Stomach smooth muscle (tissue), 2 donors: ENCODE results near the gene SCN3A.

Source experiments
- H3K27ac ChIP-seq: one replicate; pipeline ENCODE4 v1.7.0; 2013; ENCODE audit warnings: mild to moderate bottlenecking, low read length, inconsistent platforms
- H3K27me3 ChIP-seq, 2 donors: one replicate each; pipeline ENCODE4 v1.7.0; 2013; ENCODE audit warnings: low read length in 2 of 2; ENCODE audit not compliant: insufficient read depth in 2 of 2, control insufficient read depth in 1 of 2
- H3K36me3 ChIP-seq, 2 donors: one replicate each; pipeline ENCODE4 v1.7.0; 2013; ENCODE audit warnings: low read length in 2 of 2; ENCODE audit not compliant: control insufficient read depth in 2 of 2, insufficient read depth in 2 of 2
- H3K4me1 ChIP-seq: one replicate; pipeline ENCODE4 v1.7.0; 2013; ENCODE audit warnings: low read length; ENCODE audit not compliant: control insufficient read depth, insufficient read depth
- H3K4me3 ChIP-seq, 2 donors: one replicate each; pipeline ENCODE4 v1.7.0; 2013; ENCODE audit warnings: low read length in 2 of 2
- H3K9ac ChIP-seq, 2 donors: one replicate each; pipeline ENCODE4 v1.7.0; 2013; ENCODE audit warnings: low read length in 2 of 2, mild to moderate bottlenecking in 1 of 2
- H3K9me3 ChIP-seq, 2 donors: one replicate each; pipeline ENCODE4 v1.7.0; 2013; ENCODE audit warnings: low read length in 2 of 2; ENCODE audit not compliant: control insufficient read depth in 2 of 2
- donor health status: healthy.
- donor health status: Pancreatic carcinoma.

The SCN3A gene

DNA sequence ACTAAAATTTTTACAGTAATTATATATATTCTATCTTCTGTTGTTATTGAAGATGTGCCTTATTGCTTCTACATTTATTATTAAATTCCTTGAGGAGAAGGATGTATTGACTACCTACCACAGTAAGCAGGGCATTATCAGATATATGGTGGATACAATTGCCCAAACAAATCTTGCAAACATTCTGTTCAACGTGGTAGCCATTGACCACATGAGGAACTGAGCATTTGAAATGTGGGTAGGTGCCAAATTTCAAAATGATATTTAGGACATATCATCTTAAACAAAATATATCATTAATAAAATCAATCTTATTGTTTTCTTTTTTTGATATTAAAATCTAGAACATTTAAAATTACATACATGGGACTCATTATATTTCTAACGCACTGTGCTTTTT is 11.1 kb downstream of the SCN3A start:
- Histone ChIP-seq H3K9ac (no peak overlapping the region), H3K4me3 (no peak overlapping the region), H3K9me3 (no peaks in the 10 kb centered on the region), H3K36me3 (no peaks in the 10 kb centered on the region), H3K27ac (no peak overlapping the region), H3K27me3 (no peaks in the 10 kb centered on the region), H3K4me1 (no peaks in the 10 kb centered on the region)

DNA sequence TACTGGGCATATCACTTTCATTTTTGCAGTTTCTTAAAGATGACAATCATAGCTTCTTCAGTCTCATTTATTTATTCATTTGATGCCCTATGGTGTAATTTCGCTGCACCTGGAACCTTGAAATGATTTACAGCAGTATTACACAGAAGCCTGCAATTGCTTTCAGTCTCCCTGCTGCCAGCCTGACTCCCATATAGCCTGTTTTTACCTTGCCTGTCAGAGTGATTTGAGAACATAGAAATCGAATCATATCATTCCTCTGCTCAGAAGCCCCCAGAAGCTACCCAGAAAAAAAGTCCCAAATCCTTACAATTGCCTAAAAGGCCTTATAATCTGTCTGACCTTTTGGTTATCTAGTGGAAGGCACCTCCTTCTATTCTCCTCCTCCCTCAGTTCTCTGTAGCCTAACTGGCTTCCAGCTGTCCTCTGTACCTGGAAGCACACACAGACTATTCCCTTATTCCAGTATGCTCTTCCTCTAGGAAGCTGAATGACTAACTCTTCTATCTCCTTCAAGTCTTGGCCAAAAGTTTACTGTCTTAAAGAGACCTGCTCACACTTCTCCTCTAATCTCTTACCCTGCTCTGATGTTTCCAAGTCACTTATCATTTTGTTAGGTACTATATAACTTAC is 12.6 kb downstream of the SCN3A start:
- Histone ChIP-seq H3K4me3 (no peak overlapping the region), H3K36me3 (no peaks in the 10 kb centered on the region), H3K27ac (no peak overlapping the region), H3K9ac (no peak overlapping the region), H3K4me1 (no peaks in the 10 kb centered on the region), H3K9me3 (no peaks in the 10 kb centered on the region), H3K27me3 (no peaks in the 10 kb centered on the region)

DNA sequence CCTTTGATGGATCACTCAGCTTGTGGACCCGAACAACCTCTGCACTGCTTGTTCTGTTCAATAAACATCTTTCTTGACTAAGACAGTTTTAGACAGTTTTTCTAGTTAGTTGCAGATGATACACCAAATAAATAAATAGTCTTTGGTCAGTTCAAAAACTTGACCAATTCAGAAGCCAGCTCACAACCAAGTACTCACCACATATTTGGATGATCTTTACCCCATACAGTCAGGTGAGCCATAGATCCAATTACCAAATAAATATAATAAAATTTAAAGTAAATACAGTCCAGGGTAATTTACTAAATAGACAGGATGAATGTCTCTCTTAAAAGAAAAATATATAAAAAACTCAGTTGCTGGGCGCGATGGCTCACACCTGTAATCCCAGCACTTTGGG is 18.2 kb downstream of the SCN3A start:
- H3K36me3 ChIP-seq: no peaks in the 10 kb centered on the region
- H3K4me3 ChIP-seq: no peak overlapping the region
- no peaks in the 10 kb centered on the region for H3K4me1 ChIP-seq
- no peaks in the 10 kb centered on the region for H3K9me3 ChIP-seq
- no peak overlapping the region for H3K9ac ChIP-seq
- H3K27me3 ChIP-seq: no peaks in the 10 kb centered on the region
- H3K27ac ChIP-seq: no peak overlapping the region

DNA sequence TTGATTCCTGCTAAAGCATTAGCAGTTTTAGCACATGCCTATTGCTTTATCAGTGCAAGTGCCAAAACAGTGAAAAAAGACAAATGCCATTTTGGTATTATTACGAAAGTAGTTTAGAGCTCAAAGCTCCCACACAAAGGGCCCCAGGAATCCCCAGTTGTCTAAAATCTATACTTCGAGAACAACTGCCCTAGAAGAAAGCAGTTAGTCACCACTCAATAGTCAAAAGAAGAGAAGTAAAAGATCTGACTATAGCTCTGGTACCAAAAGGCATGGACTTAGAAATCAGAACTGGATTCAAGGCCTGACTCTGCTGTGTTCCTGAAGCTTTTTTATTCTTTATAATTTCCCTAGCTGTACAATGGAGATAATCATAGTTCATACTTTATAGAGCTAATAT is 21.8 kb downstream of the SCN3A start:
- Histone ChIP-seq H3K4me1 (no peaks in the 10 kb centered on the region), H3K4me3 (no peak overlapping the region), H3K9me3 (no peaks in the 10 kb centered on the region), H3K36me3 (no peaks in the 10 kb centered on the region), H3K27me3 (no peaks in the 10 kb centered on the region), H3K9ac (no peak overlapping the region), H3K27ac (no peak overlapping the region)

DNA sequence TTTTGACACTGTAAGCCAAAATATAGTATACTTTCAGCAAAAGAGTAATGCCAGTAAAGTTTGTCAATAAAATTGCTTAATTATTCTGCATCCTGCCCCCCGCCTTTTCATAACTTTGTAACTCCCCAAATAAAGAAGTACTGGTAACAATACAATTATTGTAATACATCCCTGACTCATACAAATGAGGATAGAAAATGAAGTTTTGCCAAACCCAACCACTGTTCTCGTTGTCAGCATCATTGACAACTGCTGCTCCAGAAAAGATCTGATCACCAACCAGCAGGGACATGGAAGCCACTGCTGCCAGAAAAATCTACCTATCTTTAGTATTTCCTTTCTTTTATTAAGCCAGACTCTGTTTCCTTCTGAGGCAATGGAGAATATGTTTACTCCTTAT is 27.1 kb downstream of the SCN3A start:
- H3K4me1 ChIP-seq: no peaks in the 10 kb centered on the region
- H3K4me3 ChIP-seq: no peak overlapping the region
- H3K27me3 ChIP-seq: no peaks in the 10 kb centered on the region
- no peak overlapping the region for H3K27ac ChIP-seq
- no peaks in the 10 kb centered on the region for H3K9me3 ChIP-seq
- H3K36me3 ChIP-seq: no peaks in the 10 kb centered on the region
- no peak overlapping the region for H3K9ac ChIP-seq

DNA sequence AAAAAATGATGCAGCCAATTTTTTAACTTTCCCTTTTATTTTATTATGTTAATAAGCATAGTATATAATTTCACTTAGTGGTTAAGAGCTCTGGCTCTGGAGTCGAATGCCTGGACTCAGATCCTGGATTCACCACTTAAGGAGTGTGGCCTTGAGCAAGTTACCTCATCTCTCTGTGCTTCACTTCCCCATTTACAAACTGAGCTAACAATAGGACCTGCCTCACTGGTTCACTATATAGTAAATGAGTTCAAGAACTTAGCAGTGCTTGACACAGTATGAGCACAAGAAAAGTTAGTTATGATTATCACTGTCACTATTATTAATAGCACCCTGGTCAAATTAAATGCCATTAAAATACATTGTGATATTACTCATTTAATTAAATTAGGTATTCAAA is 30.6 kb downstream of the SCN3A start:
- no peak overlapping the region for H3K27ac ChIP-seq
- H3K9ac ChIP-seq: no peak overlapping the region
- H3K4me3 ChIP-seq: no peak overlapping the region
- no peaks in the 10 kb centered on the region for H3K9me3 ChIP-seq
- H3K36me3 ChIP-seq: no peaks in the 10 kb centered on the region
- no peaks in the 10 kb centered on the region for H3K4me1 ChIP-seq
- no peaks in the 10 kb centered on the region for H3K27me3 ChIP-seq

DNA sequence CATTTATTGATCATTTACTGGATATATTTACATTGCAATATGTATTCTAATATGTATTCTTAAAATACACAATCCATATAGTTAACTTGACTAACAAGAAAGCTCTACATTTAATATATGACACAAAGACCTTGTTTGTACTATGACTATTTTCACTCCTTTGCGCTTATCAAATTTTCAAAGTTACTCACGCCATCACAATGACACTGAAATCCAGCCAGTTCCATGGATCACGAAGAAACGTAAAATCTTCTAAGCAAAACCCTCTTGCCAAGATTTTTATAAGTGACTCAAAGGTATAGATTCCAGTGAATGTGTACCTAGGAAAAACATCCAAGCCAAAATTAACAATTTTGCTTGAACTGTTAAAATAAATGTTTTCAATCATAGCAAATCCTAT is 39.6 kb downstream of the SCN3A start:
- Histone ChIP-seq H3K27ac (no peak overlapping the region), H3K36me3 (no peaks in the 10 kb centered on the region), H3K9me3 (no peaks in the 10 kb centered on the region), H3K4me3 (no peak overlapping the region), H3K4me1 (no peaks in the 10 kb centered on the region), H3K27me3 (no peaks in the 10 kb centered on the region), H3K9ac (no peak overlapping the region)

DNA sequence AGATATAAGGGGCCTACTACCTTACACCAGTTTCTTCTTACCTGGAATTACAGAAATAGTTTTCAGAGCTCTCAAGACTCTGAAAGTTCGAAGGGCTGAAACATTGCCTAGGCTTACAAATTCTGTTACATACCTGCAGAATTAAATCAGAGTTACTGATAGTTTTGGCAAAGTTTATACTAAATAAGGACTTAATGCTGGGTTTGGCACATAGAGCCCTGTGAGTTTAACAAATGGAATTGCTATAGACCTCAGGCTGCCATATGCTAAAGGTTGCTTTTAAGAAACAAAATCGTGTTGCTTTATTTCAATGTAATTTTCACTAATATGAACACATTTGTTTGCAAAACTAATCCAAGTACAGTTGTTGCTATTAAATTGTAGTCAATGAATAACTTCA is 40.1 kb downstream of the SCN3A start:
- Histone ChIP-seq H3K36me3 (no peaks in the 10 kb centered on the region), H3K9ac (no peak overlapping the region), H3K4me3 (no peak overlapping the region), H3K27ac (no peak overlapping the region), H3K27me3 (no peaks in the 10 kb centered on the region), H3K9me3 (no peaks in the 10 kb centered on the region), H3K4me1 (no peaks in the 10 kb centered on the region)

DNA sequence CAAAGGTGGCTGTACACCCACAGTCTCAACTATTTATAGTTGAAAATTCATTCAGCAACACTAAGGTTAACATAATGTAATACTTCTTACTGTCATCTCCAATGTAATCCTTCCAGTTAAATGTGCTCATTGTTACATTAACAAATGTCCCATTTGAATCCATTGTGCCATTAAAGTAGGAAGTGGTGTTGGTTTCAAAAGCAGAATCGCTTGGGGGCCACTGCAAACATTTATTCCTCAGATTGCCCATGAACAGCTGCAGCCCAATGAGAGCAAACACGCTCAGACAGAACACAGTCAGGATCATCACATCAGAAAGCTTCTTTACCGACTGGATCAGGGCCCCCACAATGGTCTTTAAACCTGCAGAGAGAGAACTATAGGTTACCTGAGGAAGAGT is 41.4 kb downstream of the SCN3A start:
- no peaks in the 10 kb centered on the region for H3K36me3 ChIP-seq
- no peak overlapping the region for H3K9ac ChIP-seq
- no peaks in the 10 kb centered on the region for H3K27me3 ChIP-seq
- H3K4me3 ChIP-seq: no peak overlapping the region
- no peaks in the 10 kb centered on the region for H3K4me1 ChIP-seq
- no peak overlapping the region for H3K27ac ChIP-seq
- no peaks in the 10 kb centered on the region for H3K9me3 ChIP-seq

DNA sequence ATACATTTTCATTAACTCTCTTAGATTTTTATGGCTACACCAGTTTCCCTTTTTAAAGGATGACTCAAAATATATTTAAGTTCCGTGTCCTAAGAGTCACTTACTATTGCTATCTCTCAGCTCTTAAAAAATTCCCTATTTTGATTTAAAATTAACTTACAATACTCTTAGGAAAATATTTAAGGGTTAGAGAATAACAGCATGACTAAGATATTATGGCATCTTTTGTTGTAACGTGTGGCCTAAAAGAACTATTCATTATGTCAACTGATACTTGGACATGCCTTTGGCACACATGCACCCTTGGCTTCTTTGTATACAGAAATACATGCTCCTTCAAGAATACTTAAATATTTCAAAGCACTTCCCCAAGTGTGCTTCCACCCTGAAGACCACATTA is 42.3 kb downstream of the SCN3A start:
- Histone ChIP-seq H3K27ac (no peak overlapping the region), H3K36me3 (no peaks in the 10 kb centered on the region), H3K27me3 (no peaks in the 10 kb centered on the region), H3K4me3 (no peak overlapping the region), H3K9ac (no peak overlapping the region), H3K4me1 (no peaks in the 10 kb centered on the region), H3K9me3 (no peaks in the 10 kb centered on the region)

DNA sequence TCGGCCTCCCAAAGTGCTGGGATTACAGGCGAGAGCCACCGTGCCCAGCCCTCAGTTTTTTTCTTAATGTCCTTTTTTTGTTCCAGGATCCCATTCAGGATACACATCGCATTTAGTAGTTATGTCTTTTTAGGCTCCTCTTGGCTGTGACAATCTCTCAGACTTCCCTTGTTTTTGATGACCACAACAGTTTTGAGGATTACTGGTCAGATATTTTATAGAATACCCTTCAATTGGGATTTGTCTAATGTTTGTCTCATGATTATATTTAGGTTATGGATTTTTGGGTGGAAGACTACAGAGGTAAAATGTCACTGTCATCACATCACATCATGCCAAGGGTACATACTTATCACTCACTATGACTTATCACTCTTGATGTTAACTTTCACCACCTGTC is 46.7 kb downstream of the SCN3A start:
- Histone ChIP-seq H3K4me3 (no peak overlapping the region), H3K36me3 (no peaks in the 10 kb centered on the region), H3K27ac (no peak overlapping the region), H3K9ac (no peak overlapping the region), H3K4me1 (no peaks in the 10 kb centered on the region), H3K27me3 (no peaks in the 10 kb centered on the region), H3K9me3 (no peaks in the 10 kb centered on the region)
